ENCODE results near the gene DUS4L.

- no peak for TF ChIP-seq CTCF (IDR thresholded peaks at IDR 0.05)
- no peak for TF ChIP-seq CREM (CRISPR knock-in tag; IDR thresholded peaks at IDR 0.05)
- no peak for TF ChIP-seq MAX (CRISPR knock-in tag; IDR thresholded peaks at IDR 0.05)
- TF ChIP-seq USF1 (CRISPR knock-in tag; IDR thresholded peaks at IDR 0.05): no peak
- no peak for TF ChIP-seq ZNF396 (CRISPR knock-in tag; IDR thresholded peaks at IDR 0.05; ENCODE audit: borderline replicate concordance)
- no peak for TF ChIP-seq TEAD4 (CRISPR knock-in tag; IDR thresholded peaks at IDR 0.05)
- no peak for TF ChIP-seq MYBL2 (CRISPR knock-in tag; IDR thresholded peaks at IDR 0.05)
- no peak for TF ChIP-seq SMAD3 (CRISPR knock-in tag; IDR thresholded peaks at IDR 0.05; ENCODE audit: borderline replicate concordance)
- no peak for TF ChIP-seq NR1H2 (CRISPR knock-in tag; IDR thresholded peaks at IDR 0.05)
- TF ChIP-seq ZNF263 (CRISPR knock-in tag; IDR thresholded peaks at IDR 0.05; ENCODE audit: low read depth): no peak
- TF ChIP-seq ZBTB21 (CRISPR knock-in tag; IDR thresholded peaks at IDR 0.05; ENCODE audit: borderline replicate concordance): no peak
These were observed 29.6 kb upstream of the DUS4L start for GRCh38 chr7:107534139-107534538.
